IMR-90 (cell line): Measurements from ENCODE around the gene PROB1. TPM values are rescaled to one million over a fixed set of nuclear protein-coding genes. Genes with fewer than 3 reads are reported as not detected.

Source experiments
- ATAC-seq: fragments of 200-7000 bp; cut with Tn5 transposase; 2 replicates; pipeline ENCODE4 v1.9.1; 2020; ENCODE audit warnings: low read depth, mild to moderate bottlenecking, moderate library complexity
- BruUV-seq: library from RNA; stranded (reverse); fragments of 400-500 nt; replicated peaks from 2 replicates; lab custom pipeline; 2021; lab: Mats Ljungman, UMichigan
- CTCF ChIA-PET: fragments of 300-600 bp; formaldehyde crosslinking; extraction: SDS; loops from one replicate; lab custom pipeline; 2021; ENCODE audit warnings: antibody characterized with exemption; lab: Yijun Ruan, JAX
- POLR2A ChIA-PET: fragments of 300-600 bp; sonication (Branson Sonifier 250); formaldehyde crosslinking; loops from one replicate; lab custom pipeline; 2022; ENCODE audit warnings: antibody characterized with exemption; ENCODE audit not compliant: unreplicated experiment; lab: Charles Lee
- DNase-seq: peaks from one replicate; pipeline ENCODE4 v3.0.0; 2013
- H2AFZ ChIP-seq: replicated peaks from 2 replicates; pipeline ENCODE3; 2013; ENCODE audit warnings: low read length, mild to moderate bottlenecking; ENCODE audit not compliant: poor library complexity
- H2AK5ac ChIP-seq: 2 replicates; pipeline ENCODE4 v1.6.1; 2013; ENCODE audit warnings: low read depth, low read length, inconsistent platforms
- H2AK9ac ChIP-seq: replicated peaks from 2 replicates; pipeline ENCODE3; 2013; ENCODE audit warnings: mild to moderate bottlenecking, low read depth, low read length, moderate library complexity; ENCODE audit not compliant: poor library complexity
- H2BK120ac ChIP-seq: 2 replicates; pipeline ENCODE4 v1.6.1; 2013; ENCODE audit warnings: low read depth, low read length, inconsistent platforms
- H2BK15ac ChIP-seq: 3 replicates; pipeline ENCODE4 v1.6.1; 2013; ENCODE audit warnings: low read depth, low read length, inconsistent platforms
- H2BK20ac ChIP-seq: 2 replicates; pipeline ENCODE4 v1.6.1; 2013; ENCODE audit warnings: low read depth, mild to moderate bottlenecking, inconsistent platforms, low read length, moderate library complexity
- H2BK5ac ChIP-seq: 2 replicates; pipeline ENCODE4 v1.6.1; 2013; ENCODE audit warnings: mild to moderate bottlenecking, low read depth, low read length, inconsistent platforms; ENCODE audit not compliant: poor library complexity, severe bottlenecking
- H3K14ac ChIP-seq: replicated peaks from 2 replicates; pipeline ENCODE4 v1.6.1; 2013; ENCODE audit warnings: low read depth, low read length, inconsistent platforms
- H3K18ac ChIP-seq: 2 replicates; pipeline ENCODE4 v1.6.1; 2013; ENCODE audit warnings: low read depth, low read length, control low read depth
- H3K23ac ChIP-seq: 2 replicates; pipeline ENCODE4 v1.6.1; 2013; ENCODE audit warnings: low read depth, low read length, inconsistent platforms
- H3K27ac ChIP-seq: 2 replicates; pipeline ENCODE4 v1.5.1; 2013; ENCODE audit warnings: mild to moderate bottlenecking, control low read depth, low read length; ENCODE audit not compliant: insufficient read depth
- H3K27me3 ChIP-seq: 2 replicates; pipeline ENCODE4 v1.6.1; 2013; ENCODE audit warnings: low read length; ENCODE audit not compliant: control insufficient read depth, insufficient read depth
- H3K36me3 ChIP-seq: 2 replicates; pipeline ENCODE4 v1.6.1; 2013; ENCODE audit warnings: low read length, mixed read lengths; ENCODE audit not compliant: control insufficient read depth, insufficient read depth
- H3K4ac ChIP-seq: 2 replicates; pipeline ENCODE4 v1.6.1; 2013; ENCODE audit warnings: low read depth, low read length, inconsistent platforms
- H3K4me1 ChIP-seq: 2 replicates; pipeline ENCODE4 v1.6.1; 2013; ENCODE audit warnings: low read length, mixed read lengths; ENCODE audit not compliant: control insufficient read depth, insufficient read depth
- H3K4me2 ChIP-seq: 2 replicates; pipeline ENCODE4 v1.6.1; 2013; ENCODE audit warnings: low read depth, mild to moderate bottlenecking, control low read depth, low read length, moderate library complexity
- H3K4me3 ChIP-seq: 2 replicates; pipeline ENCODE4 v1.5.1; 2013; ENCODE audit warnings: low read depth, mild to moderate bottlenecking, control low read depth, low read length, moderate library complexity; ENCODE audit not compliant: insufficient read depth
- H3K56ac ChIP-seq: 2 replicates; pipeline ENCODE4 v1.6.1; 2013; ENCODE audit warnings: low read length, inconsistent platforms; ENCODE audit not compliant: insufficient read depth; ENCODE audit errors: extremely low read depth
- H3K79me1 ChIP-seq, 2 experiments: 2 replicates each; pipeline ENCODE4 v1.6.1; 2013; ENCODE audit warnings: low read length in 2 of 2, inconsistent platforms in 1 of 2, low read depth in 1 of 2
- H3K9ac ChIP-seq: 2 replicates; pipeline ENCODE4 v1.6.1; 2013; ENCODE audit warnings: low read depth, low read length, control low read depth
- H3K9me1 ChIP-seq: 2 replicates; pipeline ENCODE4 v1.6.1; 2013; ENCODE audit warnings: low read length, inconsistent platforms; ENCODE audit not compliant: insufficient read depth
- H3K9me3 ChIP-seq: 2 replicates; pipeline ENCODE4 v1.6.1; 2013; ENCODE audit warnings: low read length; ENCODE audit not compliant: control insufficient read depth, insufficient read depth
- H4K20me1 ChIP-seq: 2 replicates; pipeline ENCODE4 v1.6.1; 2013; ENCODE audit warnings: low read length, inconsistent platforms; ENCODE audit not compliant: insufficient read depth
- H4K5ac ChIP-seq: 2 replicates; pipeline ENCODE4 v1.6.1; 2013; ENCODE audit warnings: mild to moderate bottlenecking, low read depth, low read length, control low read depth
- H4K8ac ChIP-seq, 2 experiments: 2 replicates each; pipeline ENCODE4 v1.6.1; 2013; ENCODE audit warnings: low read depth in 2 of 2, low read length in 2 of 2, control low read depth in 1 of 2, inconsistent platforms in 1 of 2
- H4K91ac ChIP-seq: 2 replicates; pipeline ENCODE4 v1.6.1; 2013; ENCODE audit warnings: low read depth, low read length, inconsistent platforms; ENCODE audit not compliant: insufficient read depth
- BHLHE40 ChIP-seq: fragments of 150-350 bp; IDR thresholded peaks from 2 replicates; pipeline ENCODE4 v1.6.1; 2016; ENCODE audit warnings: mild to moderate bottlenecking, low read depth, low read length
- MAFK ChIP-seq: IDR thresholded peaks from 2 replicates; pipeline ENCODE4 v1.6.1; 2012; ENCODE audit warnings: low read depth, low read length, improper control_type of control experiment
- MAZ ChIP-seq: IDR thresholded peaks from 2 replicates; pipeline ENCODE4 v1.6.1; 2012; ENCODE audit warnings: low read depth, mild to moderate bottlenecking, low read length, improper control_type of control experiment, moderate library complexity, borderline replicate concordance
- MXI1 ChIP-seq: IDR thresholded peaks from 2 replicates; pipeline ENCODE4 v1.6.1; 2012; ENCODE audit warnings: low read depth, mild to moderate bottlenecking, low read length, moderate library complexity, borderline replicate concordance
- RCOR1 ChIP-seq: IDR thresholded peaks from 2 replicates; pipeline ENCODE4 v1.6.1; 2012; ENCODE audit warnings: mild to moderate bottlenecking, low read length, improper control_type of control experiment; ENCODE audit not compliant: insufficient replicate concordance
- RFX5 ChIP-seq: IDR thresholded peaks from 2 replicates; pipeline ENCODE4 v1.8.0; 2012; ENCODE audit warnings: low read depth, mild to moderate bottlenecking, low read length, moderate library complexity
- SMC3 ChIP-seq: fragments of 150-350 bp; IDR thresholded peaks from 2 replicates; pipeline ENCODE4 v1.6.1; 2016; ENCODE audit warnings: low read depth, mild to moderate bottlenecking, antibody characterized with exemption, low read length, moderate library complexity
- WGBS, 2 experiments: methylation state at CpG; one replicate each; pipeline versions ENCODE4 v1.1.5 to v1.1.7; 2013; ENCODE audit warnings: missing lambda C conversion rate in 2 of 2; ENCODE audit not compliant: insufficient read length in 1 of 2; ENCODE audit errors: extremely low coverage in 2 of 2; 5-methylcytosine and 5-hydroxymethylcytosine counted together
- dilution Hi-C: fragments of 300-500 bp; cut with HindIII; formaldehyde crosslinking; loops from one replicate; pipeline ENCODE4 v1.14.3; 2018; ENCODE audit warnings: low sequenced_read_pairs; ENCODE audit not compliant: unreplicated experiment
- in situ Hi-C: fragments of 300-500 bp; cut with MboI; formaldehyde crosslinking; loops from 3 replicates; pipeline ENCODE4 v1.14.3; 2019; ENCODE audit warnings: low sequenced_read_pairs, inconsistent platforms, mixed read lengths
- intact Hi-C: fragments of 100-400 bp; cut with micrococcal nuclease; formaldehyde crosslinking; loops from 2 replicates; pipeline ENCODE4 v1.10.0; 2022
- polyA plus RNA-seq, 3 experiments: library from polyadenylated mRNA; depleted of rRNA; stranded (reverse); fragments of >200 nt; gene quantifications; 2 replicates each; pipeline ENCODE4 v1.2.3, GENCODE V29; 2012; ENCODE audit warnings: low replicate concordance in 1 of 3
- total RNA-seq: library from RNA; depleted of rRNA; stranded (reverse); fragments of >200 nt; gene quantifications from 2 replicates; pipeline ENCODE4 v1.2.3, GENCODE V29; 2012
- TF ChIP-seq, protein P1 (sequence below): fragments of 150-350 bp; IDR thresholded peaks from 2 replicates; pipeline ENCODE4 v1.6.1; 2017; ENCODE audit warnings: mild to moderate bottlenecking, antibody characterized with exemption, low read length, low read depth
- TF ChIP-seq, protein P2 (sequence below): conservative IDR thresholded peaks from 2 replicates; pipeline ENCODE4 v1.5.1; 2012; ENCODE audit warnings: mild to moderate bottlenecking, low read depth, low read length, improper control_type of control experiment
- TF ChIP-seq, protein P3 (sequence below): fragments of 150-350 bp; IDR thresholded peaks from 2 replicates; pipeline ENCODE4 v1.6.1; 2016; ENCODE audit warnings: low read depth, mild to moderate bottlenecking, low read length, moderate library complexity, borderline replicate concordance

PROB1 gene
- total and polyA plus RNA-seq, 2 of the 4 experiments (the other 2 are of a cell fraction), result under 0.01 to 0.38 TPM

DNA sequence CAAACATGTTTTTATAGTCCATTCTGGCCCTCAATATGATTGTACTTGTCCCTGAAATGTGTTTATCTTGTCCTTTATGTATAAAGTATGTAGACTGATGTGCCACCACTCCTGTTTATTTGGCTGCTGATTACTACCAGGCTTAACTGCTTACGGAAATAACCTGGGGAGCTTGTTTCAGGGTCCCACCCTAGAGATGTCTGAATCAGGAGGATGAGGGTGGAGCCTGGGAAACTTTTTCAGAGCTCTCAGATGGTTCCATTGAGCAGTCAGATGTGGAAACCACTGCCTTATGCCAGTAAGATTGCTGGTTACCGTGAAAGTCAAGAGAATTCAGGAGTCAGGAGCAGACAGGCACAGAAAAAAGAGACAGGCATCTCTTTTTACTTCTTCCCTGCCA, 31.0 kb downstream of the PROB1 start:
- H3K4me1 ChIP-seq, result peaks cover 5% of the 10 kb centered on the region
- H2BK15ac ChIP-seq, result no peak overlapping the region
- ChIA-PET CTCF (no interaction called here), POLR2A (no interaction called here)
- H3K56ac ChIP-seq, result no peak overlapping the region
- H3K4me3 ChIP-seq, result no peak overlapping the region
- H3K4ac ChIP-seq, result no peak overlapping the region
- H3K9me3 ChIP-seq, result no peaks in the 10 kb centered on the region
- H2AK9ac ChIP-seq, result no peak overlapping the region
- H2AK5ac ChIP-seq, result no peak overlapping the region
- H3K9ac ChIP-seq, result no peak overlapping the region
- no peak overlapping the region for H3K18ac ChIP-seq
- no peaks in the 10 kb centered on the region for H3K27me3 ChIP-seq
- peaks cover 19 to 63% of the 10 kb centered on the region in 2 experiments for H3K79me1 ChIP-seq
- H4K20me1 ChIP-seq, result peaks cover 47% of the 10 kb centered on the region
- intact Hi-C loops, result no loop called here
- no peak overlapping the region for H2BK20ac ChIP-seq
- H3K14ac ChIP-seq, result no peak overlapping the region
- no CpG with 5 or more reads among the region's 2 CpGs for WGBS, 2 experiments
- dilution Hi-C loops, result no loop called here
- no peak overlapping the region for H3K27ac ChIP-seq
- no peak overlapping the region for H3K4me2 ChIP-seq
- BruUV-seq, result no TSS peak
- H3K36me3 ChIP-seq, result peaks cover 30% of the 10 kb centered on the region
- no peak overlapping the region for H2BK120ac ChIP-seq
- no peak overlapping the region for H3K23ac ChIP-seq
- TF ChIP-seq BHLHE40, result no peak
- TF ChIP-seq, protein P1, sequence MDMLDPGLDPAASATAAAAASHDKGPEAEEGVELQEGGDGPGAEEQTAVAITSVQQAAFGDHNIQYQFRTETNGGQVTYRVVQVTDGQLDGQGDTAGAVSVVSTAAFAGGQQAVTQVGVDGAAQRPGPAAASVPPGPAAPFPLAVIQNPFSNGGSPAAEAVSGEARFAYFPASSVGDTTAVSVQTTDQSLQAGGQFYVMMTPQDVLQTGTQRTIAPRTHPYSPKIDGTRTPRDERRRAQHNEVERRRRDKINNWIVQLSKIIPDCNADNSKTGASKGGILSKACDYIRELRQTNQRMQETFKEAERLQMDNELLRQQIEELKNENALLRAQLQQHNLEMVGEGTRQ, result no peak
- TF ChIP-seq MAZ, result no peak
- TF ChIP-seq, protein P2, sequence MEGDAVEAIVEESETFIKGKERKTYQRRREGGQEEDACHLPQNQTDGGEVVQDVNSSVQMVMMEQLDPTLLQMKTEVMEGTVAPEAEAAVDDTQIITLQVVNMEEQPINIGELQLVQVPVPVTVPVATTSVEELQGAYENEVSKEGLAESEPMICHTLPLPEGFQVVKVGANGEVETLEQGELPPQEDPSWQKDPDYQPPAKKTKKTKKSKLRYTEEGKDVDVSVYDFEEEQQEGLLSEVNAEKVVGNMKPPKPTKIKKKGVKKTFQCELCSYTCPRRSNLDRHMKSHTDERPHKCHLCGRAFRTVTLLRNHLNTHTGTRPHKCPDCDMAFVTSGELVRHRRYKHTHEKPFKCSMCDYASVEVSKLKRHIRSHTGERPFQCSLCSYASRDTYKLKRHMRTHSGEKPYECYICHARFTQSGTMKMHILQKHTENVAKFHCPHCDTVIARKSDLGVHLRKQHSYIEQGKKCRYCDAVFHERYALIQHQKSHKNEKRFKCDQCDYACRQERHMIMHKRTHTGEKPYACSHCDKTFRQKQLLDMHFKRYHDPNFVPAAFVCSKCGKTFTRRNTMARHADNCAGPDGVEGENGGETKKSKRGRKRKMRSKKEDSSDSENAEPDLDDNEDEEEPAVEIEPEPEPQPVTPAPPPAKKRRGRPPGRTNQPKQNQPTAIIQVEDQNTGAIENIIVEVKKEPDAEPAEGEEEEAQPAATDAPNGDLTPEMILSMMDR, result no peak
- no peak for TF ChIP-seq MAFK
- no peak for TF ChIP-seq MXI1
- TF ChIP-seq SMC3, result no peak
- TF ChIP-seq, protein P3, sequence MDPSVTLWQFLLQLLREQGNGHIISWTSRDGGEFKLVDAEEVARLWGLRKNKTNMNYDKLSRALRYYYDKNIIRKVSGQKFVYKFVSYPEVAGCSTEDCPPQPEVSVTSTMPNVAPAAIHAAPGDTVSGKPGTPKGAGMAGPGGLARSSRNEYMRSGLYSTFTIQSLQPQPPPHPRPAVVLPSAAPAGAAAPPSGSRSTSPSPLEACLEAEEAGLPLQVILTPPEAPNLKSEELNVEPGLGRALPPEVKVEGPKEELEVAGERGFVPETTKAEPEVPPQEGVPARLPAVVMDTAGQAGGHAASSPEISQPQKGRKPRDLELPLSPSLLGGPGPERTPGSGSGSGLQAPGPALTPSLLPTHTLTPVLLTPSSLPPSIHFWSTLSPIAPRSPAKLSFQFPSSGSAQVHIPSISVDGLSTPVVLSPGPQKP, result no peak
- TF ChIP-seq RFX5, result no peak
- TF ChIP-seq RCOR1, result no peak
- no peak overlapping the region for H4K5ac ChIP-seq
- no peak overlapping the region for H2AFZ ChIP-seq
- no peak overlapping the region for H4K8ac ChIP-seq
- in situ Hi-C loops, result no loop called here
- H3K9me1 ChIP-seq, result peaks cover 5% of the 10 kb centered on the region
- no peak for ATAC-seq
- no peak overlapping the region for H2BK5ac ChIP-seq
- DNase-seq, result no peak
- H4K91ac ChIP-seq, result no peak overlapping the region
